ENCODE results near the gene GRAP2.
A peak's percentile ranks its signal among the peaks of the same experiment; 100 is the strongest.
"Not testable (repeated sequence)": the region's sequence is repeated elsewhere in the genome, so short reads cannot be mapped to it uniquely, and the experiment has no call there.

The GRAP2 gene

DNA sequence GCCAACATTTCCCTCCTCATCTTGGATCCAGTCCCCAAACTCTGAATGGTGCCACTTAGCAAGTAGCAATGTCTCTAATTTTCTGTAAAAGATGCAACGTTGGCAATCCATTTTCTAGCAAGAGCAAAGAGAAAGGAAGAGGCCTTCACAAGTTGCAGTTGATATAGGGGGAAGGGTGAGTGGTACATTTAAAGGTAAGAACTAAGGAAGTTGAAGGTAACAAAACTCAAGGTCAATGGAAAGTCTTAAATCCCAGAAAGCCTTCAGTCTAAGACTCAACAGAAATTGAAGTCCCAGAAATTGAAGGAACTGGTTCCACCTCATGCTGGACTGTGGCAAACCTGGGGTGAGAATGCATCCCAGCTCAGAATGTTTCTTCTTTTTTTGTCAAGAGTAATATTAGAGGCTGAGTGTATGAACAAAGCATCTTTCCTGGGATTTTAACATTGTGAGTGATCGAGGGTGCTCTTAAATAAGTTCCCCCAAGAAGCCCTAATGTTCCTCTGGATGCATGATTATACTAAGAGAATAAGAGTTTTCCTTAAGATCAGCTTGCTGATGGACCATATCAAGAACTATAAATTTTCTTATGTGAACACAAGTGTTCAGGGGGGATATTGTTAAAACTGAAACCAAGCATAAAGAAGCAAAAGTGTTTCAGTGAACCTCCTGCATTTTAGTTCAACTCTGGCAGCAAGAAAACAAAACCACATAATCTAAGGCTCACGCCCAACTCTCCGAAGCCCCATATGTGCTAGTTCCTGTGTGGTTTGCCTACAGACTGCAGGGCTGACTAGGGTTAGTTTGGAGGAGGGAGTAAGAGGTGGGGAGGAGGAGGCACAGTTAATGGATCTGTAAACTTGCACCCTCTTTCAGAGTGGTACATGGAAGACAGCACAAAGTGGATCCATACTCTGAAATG lies at the start of gene GRAP2:
TSS of gene GRAP2 (plus strand) at position 779 of the 922 bp plus-strand sequence. CDS start 46,023 bp downstream, outside the sequence.
- peak in 2 of 4 experiments; percentile 33 to 46 for DNase-seq (ENCODE audit: low read depth in 4 of 4, low spot score in 1 of 4)

DNA sequence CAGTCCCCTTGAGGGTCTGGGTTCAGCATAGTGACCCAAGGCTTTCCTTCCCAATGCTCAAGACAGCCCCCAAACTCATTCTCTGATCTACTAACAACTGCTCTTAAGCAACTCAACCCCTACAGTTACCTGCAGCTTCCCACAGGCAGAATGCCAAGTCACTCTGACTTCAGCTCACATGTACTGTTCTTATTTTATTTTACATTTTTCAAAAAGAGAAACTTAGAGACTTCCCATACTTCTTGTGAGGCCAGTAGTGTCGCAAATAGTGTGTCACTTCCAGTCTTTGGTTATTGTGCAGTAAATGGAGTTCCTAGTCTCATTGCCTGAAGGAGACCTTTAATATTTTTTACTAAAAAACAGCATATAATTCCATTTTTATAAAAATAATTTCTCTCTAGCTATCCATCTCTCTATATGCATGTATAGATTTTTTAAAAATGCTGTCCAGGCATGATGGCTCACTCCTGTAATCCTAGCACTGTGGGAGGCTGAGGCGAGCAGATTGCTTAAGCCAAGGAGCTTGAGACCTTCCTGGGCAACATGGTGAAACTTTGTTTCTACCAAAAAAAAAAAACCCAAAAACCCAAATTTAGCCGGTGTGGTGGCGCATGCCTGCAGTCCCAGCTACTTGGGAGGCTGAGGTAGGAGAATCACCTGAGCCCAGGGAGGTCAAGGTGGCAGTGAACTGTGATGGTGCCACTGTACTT lies 49.1 kb upstream of the GRAP2 start:
- no peak for DNase-seq (ENCODE audit: low read depth in 4 of 4, low spot score in 1 of 4)

DNA sequence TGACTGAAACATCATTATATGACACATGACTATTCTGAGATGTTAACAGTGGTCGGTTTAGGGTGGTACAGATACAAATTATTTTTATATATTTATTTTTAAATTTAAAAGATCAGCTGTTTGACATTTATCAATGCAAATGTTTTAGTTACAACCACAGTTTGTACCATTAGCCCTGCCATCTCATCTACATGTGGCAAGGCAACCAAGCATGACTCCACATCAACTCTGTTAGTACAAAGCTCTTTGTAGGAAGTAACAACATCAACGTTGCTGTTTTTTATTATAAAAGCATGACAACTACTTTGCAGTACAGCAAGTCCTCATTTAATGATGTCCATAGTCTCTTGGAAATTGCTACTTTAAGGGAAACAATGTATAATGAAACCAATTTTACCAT lies 48.1 kb upstream of the GRAP2 start:
- DNase-seq (ENCODE audit: low read depth in 4 of 4, low spot score in 1 of 4): no peak

DNA sequence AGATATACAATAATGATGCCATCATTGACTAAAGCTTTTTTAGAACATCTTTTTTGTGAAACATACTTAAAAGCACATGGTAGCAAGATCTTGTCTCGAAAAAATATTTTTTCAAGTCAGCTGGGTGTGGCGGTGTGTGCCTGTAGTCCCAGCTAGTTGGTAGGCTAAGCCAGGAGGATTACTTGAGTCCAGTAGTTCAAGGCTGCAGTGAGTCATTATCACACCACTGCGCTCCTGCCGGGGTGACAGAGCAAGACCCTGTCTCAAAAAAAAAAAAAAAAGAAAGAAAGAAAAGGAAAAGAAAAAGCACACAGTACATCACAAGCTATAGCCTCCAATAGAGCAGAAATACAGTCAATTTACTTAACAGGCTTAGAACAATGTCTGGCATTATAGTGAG lies 44.3 kb upstream of the GRAP2 start:
- no peak for DNase-seq (ENCODE audit: low read depth in 4 of 4, low spot score in 1 of 4)

DNA sequence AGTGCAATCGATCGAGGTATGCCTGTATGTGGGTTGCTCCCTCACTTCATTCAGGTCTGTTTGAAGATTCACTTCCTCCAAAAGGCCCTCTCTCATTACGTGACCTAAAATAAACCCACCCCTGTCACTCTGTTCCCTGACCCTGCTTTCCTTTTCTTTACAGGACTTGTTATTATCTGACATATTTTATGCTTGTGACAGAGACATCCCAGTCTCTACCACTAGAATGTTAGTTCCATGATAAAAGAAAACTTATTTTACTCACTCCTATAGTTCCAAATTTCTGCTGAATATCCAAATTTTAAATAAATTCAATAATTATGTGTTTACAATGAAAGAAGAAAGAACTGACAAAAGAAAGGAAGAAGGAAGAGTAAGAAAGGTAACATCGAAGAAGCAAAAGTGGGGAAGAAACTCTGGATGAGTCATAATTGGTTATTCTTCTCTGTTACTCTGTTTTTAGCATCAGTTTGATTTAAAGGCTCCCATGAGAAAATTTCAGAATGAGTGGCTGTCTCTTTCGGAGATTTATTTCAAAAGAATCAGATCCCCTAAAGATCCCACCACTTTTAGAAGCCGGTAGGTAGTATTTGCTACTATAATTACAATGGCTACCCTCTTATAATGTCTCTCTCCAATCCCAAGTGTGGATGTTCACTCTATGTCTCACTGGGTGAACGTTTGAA lies 40.8 kb upstream of the GRAP2 start:
- DNase-seq (ENCODE audit: low read depth in 4 of 4, low spot score in 1 of 4): no peak

DNA sequence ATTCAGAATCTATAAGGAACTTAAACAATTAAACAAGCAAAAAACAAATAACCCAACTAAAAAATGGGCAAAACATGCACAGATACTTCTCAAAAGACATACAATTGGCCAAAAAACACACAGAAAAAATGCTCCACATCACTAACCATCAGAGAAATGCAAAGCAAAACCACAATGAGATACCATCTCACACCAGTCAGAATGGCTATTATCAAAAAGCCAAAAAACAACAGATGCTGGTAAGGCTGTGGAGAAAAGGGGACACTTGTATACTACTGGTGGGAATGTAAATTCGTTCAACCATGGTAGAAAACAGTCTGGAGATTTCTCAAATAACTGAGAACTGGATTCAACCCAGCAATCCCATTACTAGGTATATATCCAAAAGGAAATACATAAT lies 32.1 kb upstream of the GRAP2 start:
- no peak for DNase-seq (ENCODE audit: low read depth in 4 of 4, low spot score in 1 of 4)

DNA sequence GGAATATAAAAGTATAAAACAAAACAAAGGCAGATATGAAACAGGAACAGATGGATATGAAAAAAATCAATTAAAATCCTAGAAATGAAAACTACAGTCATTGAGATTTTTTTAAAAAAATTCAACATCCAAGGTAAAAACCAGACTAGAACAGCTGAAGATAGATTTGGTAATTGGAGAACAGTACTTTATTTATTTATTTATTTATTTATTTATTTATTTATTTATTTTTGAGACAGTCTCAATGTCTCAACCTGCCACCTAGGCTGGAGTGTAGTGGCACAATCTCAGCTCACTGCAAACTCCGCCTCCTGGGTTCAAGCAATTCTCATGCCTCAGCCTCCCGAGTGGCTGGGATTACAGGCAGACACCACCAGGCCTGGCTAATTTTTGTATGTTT lies 31.1 kb upstream of the GRAP2 start:
- not testable (repeated sequence) for DNase-seq (ENCODE audit: low read depth in 4 of 4, low spot score in 1 of 4)

DNA sequence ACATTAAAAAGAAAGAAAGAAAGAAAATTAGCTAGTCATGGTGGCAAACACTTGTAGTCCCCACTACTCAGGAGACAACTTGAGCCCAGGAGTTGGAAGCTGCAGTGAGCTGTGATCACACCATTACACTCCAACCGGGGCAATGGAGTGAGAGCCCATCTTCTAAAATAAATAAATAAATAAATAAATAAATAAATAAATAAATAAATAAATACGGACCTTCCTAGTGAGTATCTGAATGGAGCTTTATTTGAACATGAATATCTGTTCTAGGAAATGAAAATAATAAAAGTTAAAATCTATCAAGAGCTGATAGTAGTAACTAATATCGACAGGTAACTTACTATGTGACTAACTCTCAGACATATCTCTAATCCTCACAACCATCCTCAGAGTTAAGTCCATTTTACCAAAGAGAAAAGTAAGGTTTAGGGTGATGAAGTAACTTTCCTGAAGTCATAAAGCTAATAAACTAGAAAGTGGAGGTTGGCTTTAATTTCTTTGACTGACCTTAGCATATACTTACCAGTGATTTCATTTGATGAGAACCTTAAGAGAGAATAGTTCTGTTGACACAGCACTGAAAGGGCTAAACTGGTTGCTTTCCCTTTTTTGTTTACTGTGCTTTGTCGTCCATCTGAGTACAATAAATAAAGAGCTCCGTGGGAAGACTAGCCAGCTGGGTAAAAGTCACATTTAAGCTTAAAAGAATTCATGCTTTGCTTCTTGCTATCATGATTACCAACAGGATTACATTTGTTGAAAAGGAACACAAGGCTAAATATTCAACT lies 29.7 kb upstream of the GRAP2 start:
- DNase-seq (ENCODE audit: low read depth in 4 of 4, low spot score in 1 of 4): no peak

DNA sequence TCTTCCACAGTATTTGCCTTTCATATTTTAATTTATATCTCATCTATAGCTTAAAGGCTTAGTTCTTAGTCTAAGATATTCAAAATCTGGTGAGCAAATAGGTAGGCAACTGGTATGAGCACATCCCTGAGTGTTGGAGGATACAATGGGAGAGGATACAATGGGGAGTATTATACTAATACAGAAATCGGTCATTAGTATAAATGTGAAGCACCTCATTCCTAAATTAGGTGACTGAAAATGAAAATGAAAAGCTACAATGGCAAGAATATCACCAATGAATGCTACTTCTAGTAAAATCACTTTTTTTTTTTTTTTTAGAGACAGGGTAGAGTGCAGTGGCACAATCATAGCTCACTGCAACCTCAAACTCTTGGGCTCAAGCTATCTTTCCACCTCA lies 28.3 kb upstream of the GRAP2 start:
- DNase-seq (ENCODE audit: low read depth in 4 of 4, low spot score in 1 of 4): no peak

DNA sequence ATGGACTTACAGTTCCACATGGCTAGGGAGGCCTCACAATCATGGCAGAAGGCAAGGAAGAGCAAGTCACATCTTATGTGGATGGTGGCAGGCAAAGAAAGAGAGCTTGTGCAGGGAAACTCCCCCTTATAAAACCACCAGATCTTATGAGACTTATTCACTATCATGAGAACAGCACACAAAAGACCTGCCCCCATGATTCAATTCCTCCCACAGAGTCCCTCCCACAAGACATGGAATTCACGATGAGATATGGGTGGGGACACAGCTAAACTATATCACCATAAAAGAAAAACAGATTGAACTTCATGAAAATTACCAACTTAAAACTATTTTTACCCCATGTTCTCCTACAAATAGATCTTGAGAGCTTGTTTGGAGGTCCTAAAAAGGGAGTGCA lies 26.9 kb upstream of the GRAP2 start:
- DNase-seq (ENCODE audit: low read depth in 4 of 4, low spot score in 1 of 4): peak in 2 of 4 experiments; percentile 1 to 7

DNA sequence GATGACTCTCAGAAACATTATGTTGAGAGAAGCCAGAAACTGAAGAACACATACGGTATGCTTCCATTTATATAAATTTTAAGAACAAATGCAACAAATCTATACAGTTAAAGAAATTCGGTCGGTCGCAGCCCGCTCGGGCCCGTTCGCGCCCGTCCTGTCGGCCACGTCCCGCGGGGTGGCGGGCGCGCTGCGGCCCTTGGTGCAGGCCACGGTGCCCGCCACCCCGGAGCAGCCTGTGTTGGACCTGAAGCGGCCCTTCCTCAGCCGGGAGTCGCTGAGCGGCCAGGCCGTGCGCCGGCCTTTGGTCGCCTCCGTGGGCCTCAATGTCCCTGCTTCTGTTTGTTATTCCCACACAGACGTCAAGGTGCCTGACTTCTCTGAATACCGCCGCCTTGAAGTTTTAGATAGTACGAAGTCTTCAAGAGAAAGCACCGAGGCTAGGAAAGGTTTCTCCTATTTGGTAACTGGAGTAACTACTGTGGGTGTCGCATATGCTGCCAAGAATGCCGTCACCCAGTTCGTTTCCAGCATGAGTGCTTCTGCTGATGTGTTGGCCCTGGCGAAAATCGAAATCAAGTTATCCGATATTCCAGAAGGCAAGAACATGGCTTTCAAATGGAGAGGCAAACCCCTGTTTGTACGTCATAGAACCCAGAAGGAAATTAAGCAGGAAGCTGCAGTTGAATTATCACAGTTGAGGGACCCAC lies 25.6 kb upstream of the GRAP2 start:
- DNase-seq (ENCODE audit: low read depth in 4 of 4, low spot score in 1 of 4): not testable (repeated sequence)

DNA sequence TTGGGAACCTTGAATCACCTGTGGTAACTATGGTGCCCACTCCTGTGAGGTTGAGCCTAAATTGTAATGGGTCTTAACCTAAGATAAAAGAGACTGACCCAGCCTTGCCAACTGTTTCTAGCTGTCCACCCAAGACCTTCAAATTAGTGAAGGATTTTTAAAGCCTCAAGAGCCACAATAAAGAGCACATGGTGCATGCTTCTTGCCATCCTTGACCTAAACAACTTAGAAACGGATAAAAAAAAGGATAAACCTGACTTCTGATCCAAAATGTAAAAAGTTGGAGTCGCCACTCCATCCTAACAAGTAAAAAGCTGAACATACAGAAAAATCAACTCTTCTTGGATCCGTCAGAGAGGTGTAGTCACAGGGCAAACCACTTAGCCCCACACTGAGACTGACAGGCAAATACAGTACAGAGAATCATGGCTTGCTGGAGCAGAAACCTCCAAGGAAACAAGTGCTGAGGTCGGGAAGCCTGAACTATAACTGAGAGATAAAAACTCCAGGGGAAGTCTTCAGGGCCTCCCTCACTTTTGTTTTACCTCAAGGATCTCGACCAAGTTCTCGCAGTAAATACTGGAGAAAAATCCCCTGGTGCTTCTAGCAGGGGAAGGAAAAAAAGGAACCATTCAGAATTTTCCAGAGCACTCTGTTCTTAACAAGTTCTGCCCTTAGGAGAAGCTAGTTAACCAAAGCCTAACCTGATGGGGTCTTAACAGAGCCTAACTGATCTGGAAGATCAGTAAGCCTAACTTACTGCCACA lies 23.6 kb upstream of the GRAP2 start:
- DNase-seq (ENCODE audit: low read depth in 4 of 4, low spot score in 1 of 4): no peak

DNA sequence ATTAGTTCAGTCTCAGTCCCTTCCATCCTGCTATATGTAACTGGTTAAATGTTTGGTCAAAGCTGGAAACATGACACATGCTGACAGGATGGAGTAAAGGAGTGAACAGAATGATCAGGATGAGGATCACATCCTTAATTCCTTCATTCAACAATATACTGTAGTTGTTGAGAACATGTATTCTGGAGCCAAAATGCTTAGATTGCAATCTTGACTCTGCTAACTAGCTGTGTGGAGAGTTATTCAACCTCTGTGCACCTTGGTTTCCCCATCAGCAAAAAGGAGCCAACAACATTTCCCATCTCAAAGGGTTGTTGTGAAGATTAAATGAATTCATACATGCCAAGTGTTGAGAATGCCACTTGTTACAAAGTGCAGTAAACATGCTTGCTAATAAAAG lies 20.2 kb upstream of the GRAP2 start:
- no peak for DNase-seq (ENCODE audit: low read depth in 4 of 4, low spot score in 1 of 4)

DNA sequence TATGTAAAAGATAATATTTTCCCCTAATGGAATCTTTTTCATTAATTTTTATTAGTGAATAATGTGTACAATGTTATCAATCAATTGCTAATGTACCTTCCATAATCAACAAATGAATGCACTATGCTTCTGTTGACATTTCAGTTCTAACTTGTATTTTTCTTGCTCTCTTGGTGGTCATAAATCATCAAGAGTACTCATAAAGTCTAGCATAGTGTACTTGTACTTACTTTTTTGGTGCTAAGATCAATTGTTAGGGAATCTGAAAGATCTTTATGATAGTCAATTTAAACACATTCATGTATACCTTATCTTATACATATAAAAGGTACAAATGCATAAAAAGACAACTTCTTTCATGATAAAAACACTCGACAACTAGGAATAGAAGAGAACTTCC lies 17.8 kb upstream of the GRAP2 start:
- DNase-seq (ENCODE audit: low read depth in 4 of 4, low spot score in 1 of 4): no peak

DNA sequence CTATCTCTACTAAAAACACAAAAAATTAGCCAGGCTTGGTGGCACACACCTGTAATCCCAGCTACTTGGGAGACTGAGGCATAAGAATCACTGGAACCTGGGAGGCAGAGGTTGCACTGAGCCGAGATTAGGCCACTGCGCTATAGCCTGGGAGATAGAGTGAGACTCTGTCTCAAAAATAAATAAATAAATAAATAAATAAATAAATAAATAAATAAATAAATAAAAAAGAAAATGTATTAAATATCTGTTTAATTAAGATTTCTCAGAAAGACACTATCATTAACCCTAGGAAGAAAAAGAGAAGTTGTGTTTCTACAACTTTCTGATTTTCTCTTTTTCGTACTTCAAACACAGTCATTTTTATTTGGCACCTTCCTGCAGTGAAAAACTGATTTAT lies 11.0 kb upstream of the GRAP2 start:
- not testable (repeated sequence) for DNase-seq (ENCODE audit: low read depth in 4 of 4, low spot score in 1 of 4)

DNA sequence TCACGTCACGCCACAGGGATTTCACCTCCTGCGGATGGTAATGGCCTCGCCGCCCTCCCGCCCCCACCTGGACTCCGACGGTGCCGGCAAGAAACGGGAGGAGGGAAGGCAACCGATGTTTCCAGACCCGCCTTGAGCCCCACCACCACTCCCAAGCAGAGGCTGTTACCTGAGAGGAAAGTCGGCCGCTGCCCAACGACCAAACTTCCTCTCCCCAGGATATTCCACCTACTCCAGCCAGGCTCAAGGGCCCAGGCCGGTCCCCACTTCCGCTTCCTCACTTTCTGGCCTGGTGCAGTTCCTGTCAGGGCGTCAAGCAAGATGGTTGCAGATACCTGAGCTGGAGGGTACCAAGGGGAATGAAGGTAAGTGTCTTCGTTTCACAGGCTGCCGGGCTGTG lies 7.4 kb upstream of the GRAP2 start, which contains the start of gene ENTHD1:
TSS of gene ENTHD1 (minus strand) at position 235 of the 400 bp plus-strand sequence. CDS start 6,012 bp downstream, outside the sequence.
- no peak for DNase-seq (ENCODE audit: low read depth in 4 of 4, low spot score in 1 of 4)

DNA sequence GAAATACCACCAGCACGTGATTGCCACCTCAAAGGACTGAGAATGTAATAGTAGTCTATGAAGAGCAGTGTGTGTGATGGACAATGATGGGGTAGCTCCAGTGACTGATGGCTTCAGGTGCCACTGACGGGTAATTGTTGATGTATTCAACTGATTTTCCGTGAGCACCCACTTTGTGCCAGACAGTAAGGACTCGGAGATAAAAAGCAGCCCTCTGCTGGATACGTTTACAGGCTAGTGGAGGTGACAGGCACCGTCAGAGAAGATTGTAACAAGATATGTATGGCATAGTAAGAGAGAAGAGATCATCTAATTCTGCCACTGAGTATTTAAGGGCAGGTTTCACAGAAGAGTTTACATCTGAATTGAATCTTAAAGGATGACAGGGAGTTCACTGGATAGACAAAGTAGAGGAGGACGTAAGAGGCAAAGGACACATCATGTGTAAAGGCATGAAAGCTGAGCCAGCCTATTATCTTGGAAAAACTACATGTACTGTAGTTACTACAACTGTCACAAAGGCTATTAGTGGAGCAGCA lies 6.3 kb upstream of the GRAP2 start:
- DNase-seq (ENCODE audit: low read depth in 4 of 4, low spot score in 1 of 4): no peak

DNA sequence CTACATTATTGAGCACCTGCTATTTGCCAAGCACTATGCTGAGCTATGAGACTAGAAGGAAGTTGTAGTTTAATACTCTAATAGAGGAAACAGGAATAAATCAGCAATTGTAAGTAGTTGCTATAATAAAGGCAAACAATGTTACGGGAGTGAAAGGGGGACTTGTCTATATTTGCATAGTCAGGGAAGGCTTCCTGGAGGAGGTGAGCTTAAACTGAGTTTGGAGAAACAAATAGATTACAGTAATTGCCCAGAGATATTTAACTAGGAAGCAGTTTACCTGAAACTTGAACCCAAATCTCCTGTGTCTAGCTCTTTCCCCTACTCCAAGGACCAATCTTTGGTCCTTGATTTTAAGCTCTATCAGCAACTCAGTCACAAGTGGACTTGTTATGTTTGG lies 5.2 kb upstream of the GRAP2 start:
- no peak for DNase-seq (ENCODE audit: low read depth in 4 of 4, low spot score in 1 of 4)

DNA sequence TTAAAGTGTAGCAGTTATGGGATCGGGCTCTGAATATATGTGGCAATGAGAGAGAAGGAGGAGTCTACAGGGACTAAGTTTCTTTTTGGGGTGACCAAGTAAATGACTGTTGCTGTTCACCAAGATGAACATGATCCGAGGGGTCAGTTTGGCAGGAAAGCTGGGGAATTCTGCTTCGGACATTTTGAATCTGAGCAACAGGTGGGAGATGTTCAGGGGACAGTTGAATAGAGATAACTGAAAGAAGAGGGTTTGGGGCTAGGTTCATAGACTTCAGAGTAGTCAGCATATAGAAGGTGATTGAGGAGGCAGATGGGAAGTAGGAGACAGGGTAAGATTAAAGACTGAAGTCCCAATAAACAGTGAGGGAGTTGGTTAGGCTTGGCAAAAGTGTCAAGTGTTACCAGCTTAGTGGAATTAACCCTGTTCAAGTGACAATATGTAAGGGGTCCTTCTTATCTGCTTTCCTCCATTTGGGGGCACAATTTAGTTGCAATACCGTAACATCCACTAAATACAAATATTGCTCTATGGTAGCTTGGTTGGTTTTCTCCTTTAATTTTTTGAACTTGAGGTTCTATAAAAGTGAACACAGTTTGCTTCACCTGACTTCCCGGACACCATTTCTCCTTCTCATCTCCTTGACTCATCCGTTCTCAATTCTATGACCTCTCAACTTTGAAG lies 4.4 kb upstream of the GRAP2 start:
- no peak for DNase-seq (ENCODE audit: low read depth in 4 of 4, low spot score in 1 of 4)

Data from stimulated activated CD4-positive, alpha-beta T cell treated with anti-CD3 and anti-CD28 coated beads, Interleukin-1b, Interleukin-23, amount 100 ng/mL, for 24 hours (primary cell).